GM18951 (cell line): Measurements from ENCODE around the gene PLEKHD1.
"Not testable (repeated sequence)": the region's sequence is repeated elsewhere in the genome, so short reads cannot be mapped to it uniquely, and the experiment has no call there.

Experiments used
- POLR2A ChIP-seq: IDR thresholded peaks from 4 replicates; pipeline ENCODE4 v1.6.1; 2011; ENCODE audit warnings: mild to moderate bottlenecking; ENCODE audit not compliant: insufficient read length, insufficient read depth; ENCODE audit errors: extremely low read depth
- in situ Hi-C: fragments of 300-500 bp; cut with MboI; formaldehyde crosslinking; loops from one replicate; pipeline ENCODE4 v1.12.0; 2022; ENCODE audit warnings: low sequenced_read_pairs, mixed read lengths, inconsistent platforms; ENCODE audit not compliant: unreplicated experiment

The PLEKHD1 gene

GRCh38 chr14:69489495-69489894 lies 5.0 kb downstream of the PLEKHD1 start:
- TF ChIP-seq POLR2A, result no peak
- in situ Hi-C loops, result no loop called here

- in situ Hi-C loops, result no loop called here
- no peak for TF ChIP-seq POLR2A
These were observed 5.8 kb downstream of the PLEKHD1 start for GRCh38 chr14:69490219-69490918.

GRCh38 chr14:69491193-69491592 lies 6.7 kb downstream of the PLEKHD1 start:
- in situ Hi-C loops, result no loop called here
- TF ChIP-seq POLR2A, result no peak

- no peak for TF ChIP-seq POLR2A
- in situ Hi-C loops, result no loop called here
These were observed 8.5 kb downstream of the PLEKHD1 start for GRCh38 chr14:69493038-69493437.

- in situ Hi-C loops, result no loop called here
- TF ChIP-seq POLR2A, result no peak
These were observed 9.3 kb downstream of the PLEKHD1 start for GRCh38 chr14:69493791-69494190.

- TF ChIP-seq POLR2A, result no peak
These were observed 10.9 kb downstream of the PLEKHD1 start for GRCh38 chr14:69495341-69495921.

GRCh38 chr14:69497866-69498265 lies 13.3 kb downstream of the PLEKHD1 start:
- in situ Hi-C loops, result not testable (repeated sequence)

More at GRCh38 chr14:69495341-69495921, 10.9 kb downstream of the PLEKHD1 start:
- in situ Hi-C loops, result no loop called here

GRCh38 chr14:69498286-69498685 lies 13.8 kb downstream of the PLEKHD1 start:
- in situ Hi-C loops, result not testable (repeated sequence)

GRCh38 chr14:69499436-69499835 lies 14.9 kb downstream of the PLEKHD1 start:
- in situ Hi-C loops, result no loop called here
- no peak for TF ChIP-seq POLR2A

- in situ Hi-C loops, result no loop called here
- no peak for TF ChIP-seq POLR2A
These were observed 15.6 kb downstream of the PLEKHD1 start for GRCh38 chr14:69500096-69500495.

GRCh38 chr14:69500736-69501135 lies 16.2 kb downstream of the PLEKHD1 start:
- no peak for TF ChIP-seq POLR2A
- in situ Hi-C loops, result no loop called here

- in situ Hi-C loops, result no loop called here
- no peak for TF ChIP-seq POLR2A
These were observed 16.9 kb downstream of the PLEKHD1 start for GRCh38 chr14:69501423-69501838.

GRCh38 chr14:69504775-69505174 lies 20.2 kb downstream of the PLEKHD1 start:
- no peak for TF ChIP-seq POLR2A
- in situ Hi-C loops, result no loop called here

- no peak for TF ChIP-seq POLR2A
- in situ Hi-C loops, result no loop called here
These were observed 21.1 kb downstream of the PLEKHD1 start for GRCh38 chr14:69505338-69506240.

GRCh38 chr14:69506241-69506595 lies 21.7 kb downstream of the PLEKHD1 start:
- no peak for TF ChIP-seq POLR2A
- in situ Hi-C loops, result no loop called here
